Prostate gland (tissue), 2 donors: ENCODE data around the gene NKX1-2.

Source experiments
- POLR2A ChIP-seq: fragments of 450-650 bp; IDR thresholded peaks from one replicate; pipeline ENCODE4 v1.6.1; 2016; ENCODE audit warnings: antibody characterized with exemption, mild to moderate bottlenecking
- POLR2AphosphoS5 ChIP-seq: sonication (generic); formaldehyde crosslinking; IDR thresholded peaks from one replicate; pipeline ENCODE4 v1.6.1; 2017; ENCODE audit warnings: antibody characterized with exemption
- TF ChIP-seq, protein P1 (sequence below), 4 experiments: fragments of 200-600 bp in 2 of 4; fragments of 450-650 bp in 2 of 4; sonication (generic) in 2 of 4; IDR thresholded peaks; 1 replicate in 3 of 4; 2 replicates in 1 of 4; pipeline ENCODE4 v1.5.1; 2016 to 2019; ENCODE audit warnings: antibody characterized with exemption in 4 of 4, mild to moderate bottlenecking in 2 of 4, moderate library complexity in 2 of 4

- TF ChIP-seq POLR2A (no peak), POLR2AphosphoS5 (no peak)
- TF ChIP-seq, protein P1, sequence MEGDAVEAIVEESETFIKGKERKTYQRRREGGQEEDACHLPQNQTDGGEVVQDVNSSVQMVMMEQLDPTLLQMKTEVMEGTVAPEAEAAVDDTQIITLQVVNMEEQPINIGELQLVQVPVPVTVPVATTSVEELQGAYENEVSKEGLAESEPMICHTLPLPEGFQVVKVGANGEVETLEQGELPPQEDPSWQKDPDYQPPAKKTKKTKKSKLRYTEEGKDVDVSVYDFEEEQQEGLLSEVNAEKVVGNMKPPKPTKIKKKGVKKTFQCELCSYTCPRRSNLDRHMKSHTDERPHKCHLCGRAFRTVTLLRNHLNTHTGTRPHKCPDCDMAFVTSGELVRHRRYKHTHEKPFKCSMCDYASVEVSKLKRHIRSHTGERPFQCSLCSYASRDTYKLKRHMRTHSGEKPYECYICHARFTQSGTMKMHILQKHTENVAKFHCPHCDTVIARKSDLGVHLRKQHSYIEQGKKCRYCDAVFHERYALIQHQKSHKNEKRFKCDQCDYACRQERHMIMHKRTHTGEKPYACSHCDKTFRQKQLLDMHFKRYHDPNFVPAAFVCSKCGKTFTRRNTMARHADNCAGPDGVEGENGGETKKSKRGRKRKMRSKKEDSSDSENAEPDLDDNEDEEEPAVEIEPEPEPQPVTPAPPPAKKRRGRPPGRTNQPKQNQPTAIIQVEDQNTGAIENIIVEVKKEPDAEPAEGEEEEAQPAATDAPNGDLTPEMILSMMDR (IDR thresholded peaks at IDR 0.05) = no peak
Measured at GRCh38 chr10:124465777-124466488, 16.1 kb upstream of the NKX1-2 start.
